GM06990 (cell line): ENCODE results near the gene MAN2B2.

Experiments used
- DNase-seq: peaks from one replicate; pipeline ENCODE4 v3.0.0-alpha.2; 2011; ENCODE audit not compliant: insufficient read length; ENCODE audit errors: extremely low read depth
- H3K27me3 ChIP-seq: replicated peaks from 2 replicates; pipeline ENCODE4 v1.6.0; 2011; ENCODE audit warnings: low read length; ENCODE audit not compliant: control insufficient read depth, insufficient read depth
- H3K36me3 ChIP-seq: 2 replicates; pipeline ENCODE4 v1.5.1; 2011; ENCODE audit warnings: low read length; ENCODE audit not compliant: control insufficient read depth, insufficient read depth
- H3K4me3 ChIP-seq: replicated peaks from 2 replicates; pipeline ENCODE4 v1.5.1; 2011; ENCODE audit warnings: low read depth, mild to moderate bottlenecking, control low read depth, low read length
- TF ChIP-seq, protein P1 (sequence below): IDR thresholded peaks from 2 replicates; pipeline ENCODE4 v1.5.1; 2011; ENCODE audit warnings: low read length, control low read depth, mild to moderate bottlenecking, inconsistent platforms; ENCODE audit not compliant: insufficient read depth, poor library complexity, severe bottlenecking

Gene MAN2B2

DNA sequence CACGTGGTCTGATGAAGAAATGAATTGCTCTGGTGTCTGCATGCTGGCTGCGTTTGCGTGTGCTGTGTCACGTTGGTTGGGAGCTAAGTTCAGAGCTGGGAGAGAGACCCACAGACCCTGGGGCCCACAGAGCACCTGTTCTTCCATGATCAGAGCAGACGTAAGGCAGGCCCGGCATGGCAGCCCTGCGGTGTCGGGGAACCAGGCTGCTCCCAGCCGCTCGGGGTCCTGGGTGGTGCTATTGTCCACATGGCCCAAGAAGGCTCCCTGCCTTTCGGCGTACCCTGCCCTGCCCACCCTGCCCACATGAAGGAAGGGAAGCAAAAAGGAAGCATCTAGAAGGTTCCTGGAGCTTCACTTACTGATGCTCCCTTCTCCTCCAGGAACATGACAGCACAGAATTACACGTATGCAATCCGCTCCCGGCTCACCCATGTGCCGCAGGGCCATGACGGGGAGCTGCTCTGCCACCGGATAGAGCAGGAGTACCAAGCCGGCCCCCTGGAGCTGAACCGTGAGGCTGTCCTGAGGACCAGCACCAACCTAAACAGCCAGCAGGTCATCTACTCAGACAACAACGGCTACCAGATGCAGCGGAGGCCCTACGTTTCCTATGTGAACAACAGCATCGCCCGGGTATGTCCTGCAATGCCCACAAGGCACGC is 34.6 kb downstream of the MAN2B2 start:
- no peak for DNase-seq
- TF ChIP-seq, protein P1, sequence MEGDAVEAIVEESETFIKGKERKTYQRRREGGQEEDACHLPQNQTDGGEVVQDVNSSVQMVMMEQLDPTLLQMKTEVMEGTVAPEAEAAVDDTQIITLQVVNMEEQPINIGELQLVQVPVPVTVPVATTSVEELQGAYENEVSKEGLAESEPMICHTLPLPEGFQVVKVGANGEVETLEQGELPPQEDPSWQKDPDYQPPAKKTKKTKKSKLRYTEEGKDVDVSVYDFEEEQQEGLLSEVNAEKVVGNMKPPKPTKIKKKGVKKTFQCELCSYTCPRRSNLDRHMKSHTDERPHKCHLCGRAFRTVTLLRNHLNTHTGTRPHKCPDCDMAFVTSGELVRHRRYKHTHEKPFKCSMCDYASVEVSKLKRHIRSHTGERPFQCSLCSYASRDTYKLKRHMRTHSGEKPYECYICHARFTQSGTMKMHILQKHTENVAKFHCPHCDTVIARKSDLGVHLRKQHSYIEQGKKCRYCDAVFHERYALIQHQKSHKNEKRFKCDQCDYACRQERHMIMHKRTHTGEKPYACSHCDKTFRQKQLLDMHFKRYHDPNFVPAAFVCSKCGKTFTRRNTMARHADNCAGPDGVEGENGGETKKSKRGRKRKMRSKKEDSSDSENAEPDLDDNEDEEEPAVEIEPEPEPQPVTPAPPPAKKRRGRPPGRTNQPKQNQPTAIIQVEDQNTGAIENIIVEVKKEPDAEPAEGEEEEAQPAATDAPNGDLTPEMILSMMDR, result no peak
- Histone ChIP-seq H3K36me3 (peaks cover 41% of the 10 kb centered on the region), H3K4me3 (no peak overlapping the region), H3K27me3 (no peaks in the 10 kb centered on the region)

DNA sequence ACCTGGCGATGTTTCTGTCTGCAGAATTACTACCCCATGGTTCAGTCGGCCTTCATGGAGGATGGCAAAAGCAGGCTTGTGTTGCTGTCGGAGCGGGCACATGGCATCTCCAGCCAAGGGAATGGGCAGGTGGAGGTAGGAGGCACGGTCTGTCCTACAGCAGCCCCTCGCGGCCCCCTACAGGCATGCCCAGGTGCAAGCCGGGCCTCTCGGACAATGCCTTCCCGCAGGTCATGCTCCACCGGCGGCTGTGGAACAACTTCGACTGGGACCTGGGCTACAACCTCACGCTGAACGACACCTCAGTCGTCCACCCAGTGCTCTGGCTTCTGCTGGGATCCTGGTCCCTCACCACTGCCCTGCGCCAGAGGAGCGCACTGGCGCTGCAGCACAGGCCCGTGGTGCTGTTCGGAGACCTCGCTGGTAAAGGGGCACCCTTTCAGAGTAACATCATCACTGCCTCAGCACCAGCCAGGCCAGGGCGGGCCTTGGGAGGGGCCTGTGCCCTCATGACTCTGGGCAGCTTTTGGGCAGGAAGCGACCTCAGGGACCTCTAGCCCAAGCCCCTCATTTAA is 36.0 kb downstream of the MAN2B2 start:
- TF ChIP-seq, protein P1, result no peak

DNA sequence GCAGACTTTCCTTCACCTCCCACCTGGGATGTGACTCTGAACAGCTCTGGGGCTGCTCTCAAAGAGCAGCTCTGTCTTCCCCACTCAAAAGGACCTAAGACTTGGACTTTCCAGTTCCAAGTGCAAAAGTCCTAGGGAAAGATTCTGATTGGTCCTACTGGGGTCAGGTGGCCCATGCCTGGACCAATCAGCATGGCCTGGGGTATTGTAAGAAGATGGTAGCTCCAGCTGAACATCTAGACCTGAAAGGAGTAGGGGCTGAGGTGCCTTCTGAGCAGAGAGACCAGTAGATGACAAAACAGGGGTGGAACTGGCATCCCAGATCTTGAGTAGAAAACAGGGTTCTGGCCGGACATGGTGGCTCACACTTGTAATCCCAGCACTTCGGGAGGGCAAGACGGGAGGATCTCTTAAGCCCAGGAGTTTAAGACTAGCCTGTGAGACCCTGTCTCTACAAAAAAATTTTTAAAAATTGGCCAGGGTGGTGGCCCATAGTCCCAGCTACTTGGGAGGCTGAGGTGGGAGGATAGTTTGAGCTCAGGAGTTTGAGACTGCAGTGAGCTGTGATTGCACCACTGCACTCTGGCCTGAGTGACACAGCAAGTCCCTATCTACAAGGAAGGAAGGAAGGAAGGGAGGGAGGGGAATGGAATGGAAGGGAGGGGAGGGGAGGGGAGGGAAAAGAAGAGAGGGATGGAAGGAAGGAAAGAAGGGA is 38.1 kb downstream of the MAN2B2 start:
- TF ChIP-seq, protein P1, result no peak
- no peak overlapping the region for H3K4me3 ChIP-seq
- H3K36me3 ChIP-seq, result peaks cover 40% of the 10 kb centered on the region
- DNase-seq, result no peak
- H3K27me3 ChIP-seq, result no peaks in the 10 kb centered on the region

More for the DNA sequence above, 36.0 kb downstream of the MAN2B2 start:
- no peak for DNase-seq
- H3K4me3 ChIP-seq, result no peak overlapping the region
- H3K36me3 ChIP-seq, result peaks cover 34% of the 10 kb centered on the region
- H3K27me3 ChIP-seq, result no peaks in the 10 kb centered on the region

DNA sequence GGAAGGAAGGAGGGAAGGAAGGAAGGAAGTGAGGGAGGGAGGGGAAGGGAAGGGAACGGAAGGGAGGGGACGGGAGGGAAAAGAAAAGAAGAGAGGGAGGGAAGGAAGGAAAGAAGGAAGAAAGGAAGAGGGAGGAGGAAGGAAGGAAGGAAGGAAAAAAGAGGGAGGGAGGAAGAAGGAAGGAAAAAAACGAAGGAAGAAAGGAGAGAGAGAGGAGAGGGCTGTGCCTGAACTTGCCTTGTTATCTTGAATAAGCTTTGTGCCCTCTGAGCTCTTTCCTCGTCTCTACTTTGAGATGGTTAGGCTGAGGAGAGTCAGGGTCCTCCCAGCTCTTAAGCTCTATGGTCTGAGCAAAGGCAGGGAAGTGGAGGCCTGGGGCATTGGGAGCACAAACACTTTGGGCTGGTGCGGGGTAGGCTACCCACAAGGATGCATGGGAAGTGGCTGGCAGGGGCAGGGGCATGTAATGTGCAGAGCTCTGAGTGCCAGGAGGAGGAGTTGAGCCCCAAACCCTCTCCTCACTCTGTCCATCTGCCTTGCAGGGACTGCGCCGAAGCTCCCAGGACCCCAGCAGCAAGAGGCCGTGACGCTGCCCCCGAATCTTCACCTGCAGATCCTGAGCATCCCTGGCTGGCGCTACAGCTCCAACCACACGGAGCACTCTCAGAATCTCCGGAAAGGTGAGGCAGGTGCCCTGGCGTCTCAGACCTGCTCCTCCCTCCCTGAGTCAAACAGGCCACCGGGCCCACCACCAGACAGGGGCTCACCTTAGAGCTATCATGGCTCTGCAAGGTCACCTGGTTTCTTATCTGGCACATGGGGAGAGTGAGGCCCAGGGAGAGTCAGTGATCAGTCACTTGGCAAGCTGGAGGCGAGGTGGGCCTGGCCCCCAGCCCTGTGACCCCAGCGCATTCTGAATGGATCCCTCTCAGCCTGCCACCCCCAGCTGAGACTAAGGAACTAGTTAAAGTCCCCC is 39.0 kb downstream of the MAN2B2 start:
- DNase-seq, result no peak
- H3K36me3 ChIP-seq, result peaks cover 37% of the 10 kb centered on the region
- H3K27me3 ChIP-seq, result no peaks in the 10 kb centered on the region
- H3K4me3 ChIP-seq, result no peak overlapping the region
- TF ChIP-seq, protein P1, result no peak

DNA sequence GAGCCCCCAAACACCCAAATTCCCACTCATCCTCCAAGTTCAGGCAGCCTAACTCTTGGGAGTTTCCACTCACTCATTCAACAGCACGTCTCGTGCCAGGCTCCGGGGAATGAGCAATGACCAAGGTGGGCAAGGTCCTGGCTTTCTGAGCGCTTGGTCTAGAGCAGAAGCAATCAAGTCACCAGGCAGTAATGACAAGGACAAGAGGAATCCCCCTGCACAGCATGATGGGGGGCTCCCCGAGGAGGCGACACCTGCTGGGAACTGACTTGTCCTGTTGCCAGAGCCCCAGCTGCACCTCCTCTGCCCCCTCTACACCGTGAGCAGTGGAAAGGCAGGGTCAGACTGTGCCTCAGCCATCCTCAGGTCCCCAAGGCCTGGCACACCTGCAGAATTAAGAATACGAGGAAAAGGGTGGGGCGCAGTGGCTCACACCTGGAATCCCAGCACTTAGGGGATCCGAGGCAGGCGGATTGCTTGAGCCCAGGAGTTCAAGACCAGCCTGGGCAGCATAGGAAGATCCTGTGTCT is 39.8 kb downstream of the MAN2B2 start:
- Histone ChIP-seq H3K36me3 (peaks cover 33% of the 10 kb centered on the region), H3K4me3 (no peak overlapping the region), H3K27me3 (no peaks in the 10 kb centered on the region)
- DNase-seq, result no peak
- TF ChIP-seq, protein P1, result no peak
